ENCODE results near the gene HMGN1.

The HMGN1 gene

DNA sequence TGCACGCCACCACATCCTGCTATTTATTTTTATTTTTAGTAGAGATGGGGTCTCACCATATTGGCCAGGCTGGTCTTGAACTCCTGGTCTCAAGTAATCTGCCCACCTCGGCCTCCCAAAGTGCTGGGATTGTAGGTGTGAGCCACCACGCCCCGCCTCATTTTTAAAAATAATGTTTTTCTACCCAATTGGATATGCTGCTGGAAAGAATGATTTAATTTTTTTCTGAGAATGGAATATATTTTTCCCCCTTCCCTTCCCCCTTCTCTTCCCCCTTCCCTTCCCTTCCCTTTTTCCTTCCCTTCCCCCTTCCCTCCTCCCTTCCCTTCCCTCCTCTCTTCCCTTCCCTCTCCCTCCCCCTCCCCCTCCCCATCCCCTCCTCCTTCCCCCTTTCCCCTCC lies 17.7 kb upstream of the HMGN1 start:
- no peak for DNase-seq

DNA sequence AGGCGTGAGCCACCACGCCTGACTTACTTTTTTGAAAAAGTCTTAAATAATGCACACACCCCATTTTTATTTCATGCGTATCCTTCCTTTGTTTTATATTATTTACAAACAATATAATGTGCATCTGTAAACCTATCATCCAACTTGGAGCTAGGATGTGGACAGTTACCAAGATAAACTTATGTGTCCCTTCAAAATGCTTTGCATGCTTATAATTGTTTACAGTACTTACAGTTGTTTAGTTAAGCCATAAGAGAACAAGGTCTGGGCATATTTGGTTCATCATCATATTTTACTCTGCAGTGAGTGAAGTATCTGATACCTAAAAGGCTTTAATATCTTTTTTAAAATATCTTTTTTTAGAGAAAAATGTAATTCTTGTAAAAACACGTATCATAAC lies 16.1 kb upstream of the HMGN1 start:
- DNase-seq, result no peak

DNA sequence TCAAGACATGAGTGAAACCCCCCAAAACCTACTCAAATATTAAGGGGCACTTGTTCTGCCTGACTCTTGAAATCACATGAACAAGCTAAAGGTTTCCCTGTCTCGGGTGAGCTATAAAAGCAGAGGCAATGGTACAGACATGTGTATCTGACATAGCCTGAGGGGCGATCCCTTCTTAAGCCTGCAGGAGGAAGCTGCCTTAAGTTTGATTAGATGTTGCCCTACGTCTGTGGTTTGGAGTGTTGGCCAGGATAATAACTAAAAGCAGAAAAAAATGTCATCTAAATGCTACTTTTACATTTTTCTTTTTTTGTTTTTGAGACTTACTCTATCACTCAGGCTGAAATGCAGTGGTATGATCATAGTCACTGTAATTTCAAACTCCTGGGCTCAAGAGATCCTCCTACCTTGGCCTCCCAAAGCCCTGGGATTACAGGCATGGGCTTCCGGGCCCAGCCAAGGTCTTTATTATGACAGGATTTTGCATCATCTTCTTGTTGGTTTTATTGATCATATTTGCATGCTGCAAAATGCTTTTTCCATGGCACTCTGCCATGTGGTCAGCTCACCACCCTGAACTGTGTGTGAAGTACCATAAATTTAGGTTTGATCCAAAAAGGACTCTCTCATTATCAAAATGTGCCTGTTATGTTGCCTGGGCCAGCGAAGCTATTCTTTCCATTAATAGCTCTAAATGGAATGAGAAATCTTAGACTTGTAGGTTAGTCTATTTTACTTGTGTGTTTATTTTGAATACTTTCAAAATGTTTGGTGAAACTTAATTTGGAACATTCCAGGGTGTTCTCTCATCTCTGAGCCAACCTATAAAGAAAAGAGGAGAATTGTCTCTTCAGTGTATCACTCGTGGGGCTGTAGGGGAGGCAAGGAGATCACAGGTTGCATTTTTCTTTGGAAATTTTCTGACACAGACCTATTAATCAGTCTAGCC lies 15.0 kb upstream of the HMGN1 start:
- DNase-seq, result no peak

DNA sequence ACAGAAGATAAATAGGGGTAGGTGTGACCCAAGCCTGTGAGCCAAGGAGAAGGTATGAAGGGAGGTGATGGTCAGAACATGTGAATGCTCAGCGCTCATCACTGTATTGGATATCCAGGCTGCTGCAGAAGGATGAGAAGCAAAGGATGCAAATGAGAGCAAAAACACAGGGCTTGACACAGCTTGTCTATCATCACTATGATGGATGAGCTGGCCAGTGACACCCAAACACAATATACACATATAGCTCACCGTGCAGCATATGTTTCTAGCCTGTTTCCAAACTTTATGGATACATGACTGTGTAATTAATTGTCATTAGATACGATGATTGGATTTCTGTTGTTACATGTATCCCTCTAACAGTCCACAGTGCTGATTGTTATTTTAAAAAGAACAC lies 13.8 kb upstream of the HMGN1 start:
- DNase-seq, result no peak

DNA sequence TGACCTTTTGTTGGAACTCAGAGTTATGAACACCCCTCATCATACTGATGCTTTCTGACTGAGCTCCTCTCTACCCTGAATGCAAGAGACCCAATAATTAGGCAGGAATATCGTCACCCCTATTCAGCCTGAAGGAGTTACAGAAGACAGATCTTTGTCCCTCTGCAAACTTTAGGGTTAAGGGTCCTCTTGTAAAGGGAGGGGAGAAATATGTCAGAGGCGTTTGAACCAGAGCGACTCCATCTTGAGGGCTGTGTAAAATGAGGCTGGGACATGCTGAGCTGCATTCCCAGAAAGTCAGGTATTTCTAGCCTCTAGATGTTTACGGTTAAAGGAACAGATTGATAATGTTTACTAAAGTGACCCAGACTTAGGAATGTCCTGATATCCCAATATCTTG lies 10.5 kb upstream of the HMGN1 start:
- no peak for DNase-seq

DNA sequence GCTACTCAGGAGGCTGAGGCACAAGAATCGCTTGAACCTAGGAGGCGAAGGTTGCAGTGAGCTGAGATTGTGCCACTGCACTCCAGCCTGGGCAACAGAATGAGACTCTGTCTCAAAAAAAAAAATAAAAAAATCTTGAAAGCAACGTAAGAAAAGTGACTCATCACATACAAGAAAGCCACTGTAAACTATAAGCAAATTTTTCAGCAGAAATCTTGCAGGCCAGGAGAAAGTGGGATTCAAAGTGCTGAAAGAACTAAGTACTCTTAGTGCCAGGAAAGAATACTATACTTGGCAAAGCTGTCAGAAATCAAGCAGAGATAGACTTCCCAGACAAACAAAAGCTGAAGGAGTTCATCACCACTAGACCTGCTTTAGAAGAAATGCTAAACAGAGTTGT lies 4.4 kb upstream of the HMGN1 start:
- DNase-seq, result no peak

DNA sequence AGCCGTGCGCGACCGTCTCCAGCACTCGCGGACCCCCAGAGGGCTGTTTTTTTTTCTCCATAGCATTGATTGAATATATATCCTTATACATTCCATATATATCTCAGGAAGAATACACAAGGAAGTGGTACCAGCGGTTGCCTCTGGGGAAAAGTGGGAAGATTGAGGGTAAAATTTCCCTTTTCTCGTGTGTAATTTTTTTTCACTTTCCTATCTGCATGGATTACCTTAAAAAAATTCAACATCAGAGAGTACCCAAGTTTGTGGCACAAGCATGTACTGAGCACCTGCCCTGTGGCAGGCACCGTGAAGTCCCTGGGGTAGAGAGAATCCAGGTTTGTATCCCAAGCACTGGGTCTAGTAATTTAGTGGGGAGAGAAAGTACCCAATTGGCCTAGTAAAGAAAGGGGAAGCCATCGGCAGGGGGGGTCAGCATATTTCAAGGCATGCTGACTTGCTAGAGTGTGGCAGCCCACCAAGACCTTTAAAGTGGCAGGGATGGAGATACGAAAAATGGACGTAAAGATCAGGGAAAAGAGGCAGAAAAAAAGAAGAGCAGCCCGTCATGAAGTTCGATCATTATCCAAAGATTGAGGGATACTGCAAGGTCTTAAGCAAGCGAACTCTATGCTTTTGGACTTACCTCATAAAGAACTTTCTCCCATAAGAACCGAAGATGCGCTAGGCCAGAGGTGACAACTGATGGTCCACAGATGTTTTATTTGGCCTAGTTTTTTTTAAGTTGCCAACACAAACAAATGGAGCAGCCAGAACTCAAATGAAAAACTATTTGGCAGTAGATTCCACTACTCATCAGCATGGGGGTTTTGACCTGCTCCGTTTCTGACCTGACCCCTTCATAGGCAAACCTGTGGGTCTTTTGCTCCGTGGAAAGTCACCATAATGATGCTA lies 1.5 kb upstream of the HMGN1 start:
- DNase-seq, result no peak

DNA sequence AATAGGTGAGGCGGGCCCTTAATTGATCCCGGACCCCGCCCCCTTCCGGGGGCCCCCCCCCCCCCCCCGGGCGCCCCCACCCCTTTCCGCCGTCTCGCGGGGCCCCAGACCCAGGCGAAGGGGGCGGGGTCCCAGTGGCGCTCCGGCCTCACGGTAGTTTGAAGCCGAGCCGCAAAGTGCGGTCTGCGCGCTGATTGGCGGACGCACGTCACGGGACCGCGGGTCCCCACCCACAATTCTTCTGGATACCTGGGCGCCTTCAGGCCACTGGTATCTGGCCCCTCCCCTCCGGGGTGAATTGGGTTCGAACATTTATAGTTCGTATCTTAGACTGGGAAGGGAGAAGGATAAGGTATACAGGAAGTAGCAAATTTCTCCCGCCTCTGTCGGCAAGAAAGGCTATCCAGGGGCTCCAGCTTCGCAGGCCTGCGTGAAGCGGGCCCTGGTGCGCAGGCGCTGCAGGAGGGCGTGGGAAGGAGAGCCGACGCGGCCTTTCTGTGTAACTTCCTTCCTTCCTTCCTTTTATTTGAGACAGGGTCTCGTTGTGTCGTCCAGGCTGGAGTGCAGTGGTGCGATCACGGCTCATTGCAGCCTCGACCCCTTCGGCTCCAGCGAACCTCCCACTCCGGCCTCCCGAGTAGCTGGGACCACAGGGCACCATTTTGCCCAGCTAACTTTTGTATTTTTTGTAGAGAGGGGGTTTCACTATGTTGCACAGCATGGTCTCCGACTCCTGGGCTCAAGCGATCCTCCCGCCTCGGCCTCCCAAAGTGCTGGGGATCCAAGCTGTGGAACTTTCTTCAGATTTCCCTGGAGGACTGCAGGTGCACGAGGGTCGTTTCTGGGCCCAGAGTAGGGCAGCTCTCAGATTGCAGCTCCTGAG lies 564 bp upstream of the HMGN1 start:
- peak; percentile 73 for DNase-seq

DNA sequence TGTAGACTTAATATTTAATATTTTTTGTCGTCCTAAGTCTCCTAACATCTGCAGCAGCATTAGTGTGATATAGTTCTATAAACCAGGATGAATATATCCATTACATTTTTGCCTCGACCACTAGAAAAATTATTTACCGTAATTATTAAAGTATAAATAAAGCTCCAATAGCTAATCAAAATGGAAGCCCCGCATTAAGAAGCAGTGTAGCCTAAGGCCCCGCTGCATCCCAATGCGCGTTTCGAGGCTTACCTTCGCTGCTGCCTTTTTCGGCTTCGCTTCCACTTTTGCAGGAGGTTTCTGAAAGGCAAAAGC lies 891 bp downstream of the HMGN1 start:
- no peak for DNase-seq

DNA sequence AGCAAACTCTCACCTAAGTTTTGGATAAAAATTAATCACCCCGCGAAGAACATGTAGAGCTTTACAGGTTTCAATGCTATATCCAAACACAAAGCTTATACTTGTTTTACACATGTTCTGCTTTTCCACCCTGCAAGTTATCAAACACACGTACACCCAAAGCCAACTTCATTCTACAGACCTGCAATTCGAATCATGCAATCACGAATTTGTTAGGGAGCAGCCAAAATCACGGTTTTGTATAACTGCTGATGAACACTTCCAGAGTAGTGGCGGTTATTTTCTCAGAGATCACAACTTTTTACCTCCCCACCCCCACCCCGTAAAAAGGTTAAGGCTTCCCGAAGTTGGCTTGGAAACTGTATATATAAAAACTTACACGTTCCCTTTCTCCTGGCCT lies 1.4 kb downstream of the HMGN1 start:
- DNase-seq, result no peak

DNA sequence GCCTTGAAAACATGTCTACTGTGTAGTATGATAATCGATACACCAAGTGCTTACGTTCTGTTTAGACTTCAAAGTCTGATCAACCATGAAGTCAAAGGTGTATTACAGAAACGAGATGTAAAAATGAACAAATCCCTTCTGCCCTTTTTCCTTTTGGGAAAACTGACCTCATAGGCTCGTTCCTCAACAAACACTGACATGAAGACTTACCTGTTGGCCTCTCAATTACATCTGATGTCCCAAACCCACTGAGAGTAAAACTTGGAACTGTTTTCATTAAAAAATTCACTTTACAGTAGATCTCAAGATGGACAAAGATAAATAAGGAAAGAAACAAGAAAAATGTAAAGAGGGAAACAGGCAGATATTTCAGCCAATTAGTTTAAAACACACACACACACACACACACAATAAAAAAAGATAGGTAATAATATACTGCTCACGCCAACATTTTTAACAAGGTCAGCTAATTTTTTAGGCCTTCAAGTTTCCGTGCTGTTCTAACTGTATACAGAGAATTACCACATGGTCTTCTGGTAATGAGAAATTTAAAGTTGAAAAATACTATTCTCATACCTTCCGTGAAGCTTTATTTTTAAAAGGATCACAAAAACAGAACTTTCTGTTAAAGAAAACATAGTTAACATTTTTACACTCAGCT lies 2.1 kb downstream of the HMGN1 start:
- no peak for DNase-seq

DNA sequence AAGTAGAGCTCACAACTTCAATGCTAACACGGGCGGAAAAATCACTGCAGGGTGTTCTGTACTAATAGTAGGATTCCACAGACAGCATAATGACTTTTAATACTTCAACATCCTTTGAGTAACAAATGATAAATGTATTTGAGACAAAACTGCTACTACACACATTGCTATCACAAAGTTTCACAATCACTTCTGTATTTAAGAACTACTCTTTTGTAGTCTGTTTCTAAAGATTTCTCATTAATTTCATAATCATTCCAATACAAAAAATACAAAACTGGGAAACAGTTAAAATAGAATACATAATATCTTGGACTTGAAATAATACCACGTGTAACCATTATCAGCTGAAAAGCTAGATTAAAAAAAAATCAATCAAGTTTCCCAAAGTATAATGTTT lies 2.7 kb downstream of the HMGN1 start:
- DNase-seq, result no peak

DNA sequence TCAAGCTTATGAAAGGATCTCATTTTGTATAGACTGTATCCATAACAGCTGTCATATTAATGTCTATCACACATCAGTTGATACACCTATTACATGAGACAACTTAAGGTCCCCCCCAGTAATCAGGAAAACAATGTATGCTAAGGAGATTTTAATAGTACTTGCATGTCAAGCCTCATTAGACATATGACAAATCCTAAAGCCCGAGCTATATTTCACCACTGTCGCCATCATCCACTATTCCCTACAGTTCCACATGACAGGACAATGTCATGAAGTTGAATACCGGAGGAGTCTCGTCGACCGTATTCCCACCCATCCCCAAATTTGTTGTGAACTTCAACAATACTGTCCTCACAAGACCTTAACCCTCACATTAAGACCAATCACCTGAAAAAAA lies 3.4 kb downstream of the HMGN1 start:
- DNase-seq, result no peak

DNA sequence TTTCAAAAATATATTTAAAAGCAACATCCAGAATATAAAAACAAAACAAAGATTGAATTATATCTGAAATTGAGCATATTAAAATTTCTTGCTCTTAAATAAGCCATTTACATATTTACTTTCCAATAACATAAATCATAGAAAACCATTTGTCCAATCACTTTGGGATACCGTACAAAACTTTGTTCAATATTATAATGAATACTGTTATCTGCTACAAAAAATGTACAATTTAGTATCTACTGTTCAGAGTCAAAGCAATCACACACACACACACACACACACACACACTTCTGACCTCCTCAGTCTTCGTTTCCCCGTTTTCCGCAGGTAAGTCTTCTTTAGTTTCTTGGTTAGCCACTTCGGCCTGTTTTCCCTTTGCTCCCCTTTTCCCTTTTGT lies 4.0 kb downstream of the HMGN1 start:
- DNase-seq, result no peak

DNA sequence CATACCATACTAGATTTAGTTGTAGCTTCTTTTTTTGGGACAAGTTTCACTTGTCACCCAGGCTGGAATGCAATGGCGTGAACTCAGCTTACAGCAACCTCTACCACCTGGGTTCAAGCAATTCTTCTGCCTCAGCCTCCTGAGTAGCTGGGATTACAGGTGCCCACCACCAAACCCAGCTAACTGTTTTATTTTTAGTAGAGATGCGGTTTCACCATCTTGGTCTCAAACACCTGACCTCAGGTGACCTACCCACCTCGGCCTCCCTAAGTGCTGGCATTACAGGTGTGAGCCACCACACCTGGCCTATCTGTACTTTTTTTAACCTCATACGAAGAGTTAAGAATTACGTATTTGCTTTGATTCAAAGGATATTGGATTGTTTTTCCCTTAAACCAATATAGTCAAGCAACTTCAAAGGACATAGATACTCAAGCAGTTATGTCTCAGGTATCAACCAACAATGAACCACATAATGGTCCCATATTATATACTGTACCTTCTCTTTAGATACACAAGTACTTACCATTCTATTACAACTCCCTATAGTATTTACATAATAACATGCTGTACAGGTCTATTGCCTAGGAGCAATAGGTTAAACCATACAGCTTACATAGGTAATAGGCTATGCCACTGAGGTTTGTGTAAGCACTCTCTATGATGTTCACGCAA lies 7.5 kb downstream of the HMGN1 start:
- DNase-seq, result no peak

DNA sequence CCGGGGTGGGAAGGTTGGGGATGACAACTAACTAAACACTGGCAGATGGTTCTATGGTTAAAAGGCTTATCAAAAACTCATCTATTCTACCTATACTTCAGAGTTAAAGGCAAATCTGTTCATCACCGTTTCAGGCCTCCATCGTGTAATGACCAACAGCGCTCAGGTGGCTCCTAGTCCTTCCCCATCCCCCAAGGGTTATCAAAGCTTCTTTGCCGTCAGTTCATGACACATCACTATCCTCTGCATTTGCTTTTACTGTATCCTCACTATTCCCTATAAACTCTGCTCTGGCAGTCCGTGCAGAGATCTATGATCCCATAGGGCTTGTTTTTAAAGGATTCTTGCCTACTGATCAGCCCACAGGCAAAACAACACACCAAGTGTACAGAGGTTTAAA lies 8.2 kb downstream of the HMGN1 start:
- DNase-seq, result no peak

DNA sequence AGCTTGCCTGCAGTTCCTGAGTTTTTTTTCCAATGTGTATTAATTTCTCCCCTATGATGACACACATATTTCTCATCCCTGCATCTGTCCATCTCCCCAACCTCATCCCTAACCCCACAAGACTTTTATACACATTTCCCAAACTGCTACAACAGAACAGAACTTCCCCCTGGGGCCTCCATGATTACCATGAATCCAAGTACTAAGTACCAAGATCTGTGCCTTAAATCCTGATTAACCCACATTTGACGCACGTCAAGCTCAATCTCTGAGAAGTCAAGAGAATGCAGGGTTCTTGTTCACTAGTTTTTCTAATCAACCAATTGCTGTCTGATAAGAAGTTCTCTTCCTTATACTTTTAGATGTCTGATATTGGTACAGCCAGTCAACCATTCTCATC lies 9.7 kb downstream of the HMGN1 start:
- DNase-seq, result no peak

DNA sequence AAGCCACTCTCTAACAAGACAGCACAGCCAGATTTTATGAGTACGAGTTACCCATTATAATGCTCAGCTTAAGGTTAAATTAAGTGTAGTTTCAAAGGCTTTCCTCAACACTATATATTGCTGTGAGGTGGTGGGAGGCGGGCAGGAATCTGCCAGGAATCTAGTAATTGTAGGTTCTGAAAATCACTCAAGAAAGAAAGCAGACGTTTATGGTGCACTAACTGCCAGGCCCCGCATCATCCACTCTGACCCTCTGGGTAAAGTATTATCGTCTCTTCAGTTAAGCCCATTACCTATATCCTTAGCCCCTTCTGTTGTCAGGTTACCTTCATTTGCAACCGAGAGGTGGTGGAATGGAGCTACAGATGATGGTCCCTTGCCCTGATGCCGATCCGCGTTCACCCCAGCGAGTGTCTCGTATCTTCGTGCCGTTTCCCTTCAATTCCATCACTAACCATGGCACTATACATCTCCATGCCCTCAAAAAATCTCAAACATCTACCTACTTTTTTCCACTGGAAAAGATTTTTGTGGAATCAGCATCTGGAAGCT lies 12.4 kb downstream of the HMGN1 start:
- no peak for DNase-seq

DNA sequence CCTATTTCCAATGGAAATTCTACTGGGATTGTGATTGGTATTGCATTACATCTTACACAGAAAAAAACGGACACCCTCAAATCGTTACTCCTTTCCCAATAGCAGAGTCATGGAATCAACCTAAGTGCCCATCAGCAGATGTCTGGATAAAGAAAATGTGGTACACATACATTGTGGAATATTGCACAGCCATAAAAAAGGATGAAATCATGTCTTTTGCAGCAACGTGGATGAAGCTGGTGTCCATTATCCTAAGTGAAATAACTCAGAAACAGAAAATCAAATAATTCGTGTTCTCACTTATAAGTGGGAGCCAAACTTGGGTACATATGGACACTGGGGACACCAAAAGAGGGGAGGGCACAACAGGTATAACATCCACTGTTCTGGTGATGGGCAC lies 14.3 kb downstream of the HMGN1 start:
- DNase-seq, result no peak

DNA sequence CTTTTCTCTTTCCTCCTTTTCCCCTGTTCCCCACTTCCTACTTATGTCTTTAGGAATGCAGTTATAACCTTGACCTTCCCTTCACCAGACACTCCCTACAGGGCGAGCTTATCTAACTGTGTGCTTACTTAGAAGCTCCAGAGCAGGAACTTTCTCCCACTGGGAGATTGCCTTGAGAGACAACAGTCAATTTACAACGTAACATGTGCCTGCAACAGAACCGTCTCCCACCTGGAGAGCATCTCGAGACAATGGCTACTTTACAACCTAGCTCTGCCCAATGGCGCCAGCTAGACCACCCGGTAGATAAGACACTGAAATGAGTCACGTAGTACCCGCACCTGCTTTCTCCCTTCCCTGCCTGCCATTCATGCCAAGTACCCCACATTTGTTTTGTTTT lies 16.7 kb downstream of the HMGN1 start:
- DNase-seq, result no peak

DNA sequence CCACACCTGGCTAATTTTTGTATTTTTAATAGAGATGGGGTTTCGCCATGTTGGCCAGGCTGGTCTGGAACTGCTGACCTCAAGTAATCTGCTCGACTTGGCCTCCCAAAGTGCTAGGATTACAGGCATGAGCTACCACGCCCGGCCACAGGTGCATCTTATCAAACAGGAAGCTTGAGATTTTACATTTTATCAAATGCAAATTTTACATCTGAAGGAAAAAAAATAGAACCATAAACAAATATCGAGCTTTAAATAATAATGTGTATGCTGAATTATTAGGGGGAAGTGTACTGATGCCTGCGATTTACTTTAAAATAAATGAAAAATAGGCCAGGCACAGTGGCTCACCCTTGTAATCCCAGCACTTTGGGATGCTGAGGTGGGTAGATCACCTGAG lies 18.9 kb downstream of the HMGN1 start:
- no peak for DNase-seq

DNA sequence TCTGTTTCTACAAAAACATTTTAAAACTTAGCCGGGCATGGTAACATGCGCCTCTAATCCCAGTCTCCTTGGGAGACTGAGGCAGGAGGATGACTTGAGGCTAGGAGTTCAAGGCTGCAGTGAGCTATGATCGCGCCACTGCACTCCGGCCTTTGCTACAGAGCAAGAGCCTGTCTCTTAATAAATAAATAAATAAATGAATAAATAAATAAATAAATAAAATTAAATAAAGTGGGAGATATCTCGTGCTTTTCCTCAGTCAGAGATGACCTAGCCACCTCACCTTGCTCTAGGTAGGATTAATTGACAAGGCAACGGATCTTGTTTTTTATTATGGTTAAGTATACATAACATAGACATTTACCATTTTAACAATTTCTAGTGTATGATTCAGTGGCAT lies 21.2 kb downstream of the HMGN1 start:
- DNase-seq, result no peak

Data from 8988T (cell line).